Caco-2 (cell line): ENCODE data around the gene STOX2. TPM values are rescaled to one million over a fixed set of nuclear protein-coding genes. Genes with fewer than 3 reads are reported as not detected.

Experiments used
- BruUV-seq: library from RNA; stranded (reverse); fragments of 400-500 nt; replicated peaks from 2 replicates; lab custom pipeline; 2021; lab: Mats Ljungman, UMichigan
- CTCF ChIA-PET: fragments of 300-600 bp; sonication (Branson Sonifier 250); formaldehyde crosslinking; loops from one replicate; lab custom pipeline; 2022; ENCODE audit warnings: antibody characterized with exemption; lab: Charles Lee
- POLR2A ChIA-PET: fragments of 300-600 bp; sonication (Branson Sonifier 250); formaldehyde crosslinking; loops from one replicate; lab custom pipeline; 2022; ENCODE audit warnings: antibody characterized with exemption; lab: Charles Lee
- DNase-seq, 2 experiments: peaks; one replicate each; pipeline versions ENCODE4 v3.0.0 to v3.0.0-alpha.2; 2020 to 2022
- H3K27me3 ChIP-seq: replicated peaks from 2 replicates; pipeline ENCODE4 v1.6.0; 2011; ENCODE audit warnings: low read length; ENCODE audit not compliant: control insufficient read depth, insufficient read depth
- H3K36me3 ChIP-seq: 2 replicates; pipeline ENCODE4 v1.5.1; 2011; ENCODE audit warnings: low read length; ENCODE audit not compliant: control insufficient read depth, insufficient read depth
- H3K4me1 ChIP-seq: fragments of 250-450 bp; sonication (Bioruptor Pico); 2 replicates; pipeline ENCODE4 v1.5.1; 2020; ENCODE audit warnings: mild to moderate bottlenecking
- H3K4me3 ChIP-seq: 2 replicates; pipeline ENCODE4 v1.5.1; 2011; ENCODE audit warnings: low read depth, mild to moderate bottlenecking, control low read depth, low read length
- H3K9me3 ChIP-seq: fragments of 250-450 bp; sonication (Bioruptor Pico); 2 replicates; pipeline ENCODE4 v1.5.1; 2020; ENCODE audit warnings: mild to moderate bottlenecking, moderate library complexity
- H3K27ac Mint-ChIP-seq: one replicate; pipeline ENCODE4 v1.8.0; 2022; ENCODE audit warnings: mixed read lengths; ENCODE audit not compliant: unreplicated experiment
- H3K27me3 Mint-ChIP-seq: one replicate; pipeline ENCODE4 v1.8.0; 2022; ENCODE audit warnings: mixed read lengths; ENCODE audit not compliant: insufficient read depth, unreplicated experiment
- H3K36me3 Mint-ChIP-seq: one replicate; pipeline ENCODE4 v1.8.0; 2022; ENCODE audit warnings: mild to moderate bottlenecking, mixed read lengths; ENCODE audit not compliant: insufficient read depth, unreplicated experiment
- H3K4me1 Mint-ChIP-seq: one replicate; pipeline ENCODE4 v1.8.0; 2022; ENCODE audit warnings: low read depth, mixed read lengths; ENCODE audit not compliant: unreplicated experiment
- H3K4me3 Mint-ChIP-seq: one replicate; pipeline ENCODE4 v1.8.0; 2022; ENCODE audit warnings: mild to moderate bottlenecking, moderate library complexity, mixed read lengths; ENCODE audit not compliant: unreplicated experiment
- H3K9me3 Mint-ChIP-seq: one replicate; pipeline ENCODE4 v1.8.0; 2022; ENCODE audit warnings: mixed read lengths; ENCODE audit not compliant: unreplicated experiment
- intact Hi-C: fragments of 100-400 bp; cut with micrococcal nuclease; formaldehyde crosslinking; loops from one replicate; pipeline ENCODE4 v1.10.0; 2022; ENCODE audit not compliant: unreplicated experiment
- total RNA-seq: library from RNA; stranded (reverse); gene quantifications from 2 replicates; pipeline ENCODE4 v1.2.3, GENCODE V29; 2022
- TF ChIP-seq, protein P1 (sequence below), 2 experiments: fragments of 200-600 bp in 1 of 2; IDR thresholded peaks; 1 replicate in 1 of 2; 2 replicates in 1 of 2; pipeline versions ENCODE4 v1.5.1 to v1.8.0; 2011 to 2022; ENCODE audit warnings: antibody characterized with exemption in 1 of 2, control low read depth in 1 of 2, inconsistent platforms in 1 of 2, low read depth in 1 of 2, low read length in 1 of 2, mild to moderate bottlenecking in 1 of 2, moderate library complexity in 1 of 2; ENCODE audit not compliant: insufficient read depth in 1 of 2, severe bottlenecking in 1 of 2, unreplicated experiment in 1 of 2

Gene STOX2
- total RNA-seq, 1 experiment from 2014 or later: 1.8 TPM

DNA sequence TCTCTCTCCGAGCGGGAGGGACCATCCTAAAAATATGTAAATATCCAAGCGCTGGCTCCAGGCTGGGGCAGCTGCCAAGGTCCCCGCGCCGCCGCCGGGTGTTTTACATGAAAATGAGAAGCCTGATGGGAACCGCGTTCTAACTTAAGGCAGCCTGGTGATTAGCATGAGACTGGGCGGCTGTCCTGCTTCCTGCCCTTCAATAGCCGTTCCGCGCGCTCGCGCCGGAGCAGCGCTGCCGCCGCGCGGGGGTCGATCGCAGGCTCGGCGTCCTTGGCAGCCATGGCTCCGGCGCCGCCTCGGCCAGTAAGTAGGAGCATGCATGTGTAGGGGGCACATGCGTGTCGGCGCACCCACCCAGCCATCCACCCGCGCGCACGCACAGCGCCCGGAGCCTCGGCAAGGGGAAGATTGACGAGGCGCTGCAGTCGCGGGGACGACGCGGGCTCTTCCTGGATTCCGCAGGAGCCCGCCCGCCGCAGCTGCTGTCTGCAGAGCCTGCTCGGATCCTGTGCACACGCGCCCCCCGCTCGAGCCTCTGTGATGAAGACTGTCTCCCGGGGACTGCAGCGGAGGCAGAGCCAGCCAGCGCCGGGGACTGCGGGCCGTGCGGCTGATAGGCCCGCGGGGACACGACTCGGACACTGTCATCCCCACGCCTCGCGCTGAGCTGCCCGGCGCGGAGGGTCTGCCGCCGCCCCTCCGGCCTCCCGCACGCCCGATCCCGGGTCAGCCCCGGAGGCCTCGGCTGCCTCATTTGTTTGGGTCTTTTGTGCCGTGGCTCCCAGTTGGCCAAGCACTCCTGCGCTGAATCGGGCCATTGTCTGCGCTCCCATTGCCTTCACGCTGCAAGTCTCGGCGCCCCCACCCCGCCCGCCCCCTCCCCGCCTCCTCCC, 734 bp downstream of the STOX2 start:
- peaks cover 21% of the 10 kb centered on the region for H3K27me3 Mint-ChIP-seq
- no TSS peak for BruUV-seq
- H3K9me3 ChIP-seq: no peaks in the 10 kb centered on the region
- H3K36me3 Mint-ChIP-seq: no peaks in the 10 kb centered on the region
- no peaks in the 10 kb centered on the region for H3K27me3 ChIP-seq
- no peak overlapping the region for H3K27ac Mint-ChIP-seq
- ChIA-PET CTCF (no interaction called here), POLR2A (no interaction called here)
- TF ChIP-seq, protein P1, sequence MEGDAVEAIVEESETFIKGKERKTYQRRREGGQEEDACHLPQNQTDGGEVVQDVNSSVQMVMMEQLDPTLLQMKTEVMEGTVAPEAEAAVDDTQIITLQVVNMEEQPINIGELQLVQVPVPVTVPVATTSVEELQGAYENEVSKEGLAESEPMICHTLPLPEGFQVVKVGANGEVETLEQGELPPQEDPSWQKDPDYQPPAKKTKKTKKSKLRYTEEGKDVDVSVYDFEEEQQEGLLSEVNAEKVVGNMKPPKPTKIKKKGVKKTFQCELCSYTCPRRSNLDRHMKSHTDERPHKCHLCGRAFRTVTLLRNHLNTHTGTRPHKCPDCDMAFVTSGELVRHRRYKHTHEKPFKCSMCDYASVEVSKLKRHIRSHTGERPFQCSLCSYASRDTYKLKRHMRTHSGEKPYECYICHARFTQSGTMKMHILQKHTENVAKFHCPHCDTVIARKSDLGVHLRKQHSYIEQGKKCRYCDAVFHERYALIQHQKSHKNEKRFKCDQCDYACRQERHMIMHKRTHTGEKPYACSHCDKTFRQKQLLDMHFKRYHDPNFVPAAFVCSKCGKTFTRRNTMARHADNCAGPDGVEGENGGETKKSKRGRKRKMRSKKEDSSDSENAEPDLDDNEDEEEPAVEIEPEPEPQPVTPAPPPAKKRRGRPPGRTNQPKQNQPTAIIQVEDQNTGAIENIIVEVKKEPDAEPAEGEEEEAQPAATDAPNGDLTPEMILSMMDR (IDR thresholded peaks at IDR 0.05; ENCODE audit: insufficient read depth in 1 of 2, low read depth in 1 of 2, low read length in 1 of 2, severe bottlenecking in 1 of 2, unreplicated experiment in 1 of 2): no peak
- H3K4me3 Mint-ChIP-seq: peak overlapping the region; percentile 79
- intact Hi-C loops: no loop called here
- H3K9me3 Mint-ChIP-seq: no peaks in the 10 kb centered on the region
- H3K4me1 Mint-ChIP-seq: no peaks in the 10 kb centered on the region
- peak in 1 of 2 experiments; percentile 39 for DNase-seq
- H3K36me3 ChIP-seq: no peaks in the 10 kb centered on the region
- H3K4me3 ChIP-seq: peak overlapping the region; percentile 59
- H3K4me1 ChIP-seq: no peaks in the 10 kb centered on the region

DNA sequence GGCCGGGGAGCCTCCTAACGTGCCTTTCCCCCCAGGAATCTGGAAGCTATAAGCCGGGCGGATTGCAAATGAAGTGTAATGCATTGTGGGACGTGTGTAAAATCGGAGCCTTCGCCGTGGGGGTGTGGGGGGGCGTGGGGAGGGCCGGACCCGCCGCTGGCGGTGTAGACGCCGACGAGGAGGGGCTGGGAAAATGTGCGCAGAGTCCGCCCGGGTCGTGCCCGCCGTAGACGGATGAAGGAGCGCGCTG, 1.3 kb downstream of the STOX2 start:
- ChIA-PET CTCF (no interaction called here), POLR2A (no interaction called here)
- Histone ChIP-seq H3K36me3 (no peaks in the 10 kb centered on the region), H3K27me3 (no peaks in the 10 kb centered on the region), H3K4me3 (no peak overlapping the region), H3K9me3 (no peaks in the 10 kb centered on the region), H3K4me1 (no peaks in the 10 kb centered on the region)
- Mint-ChIP-seq H3K36me3 (no peaks in the 10 kb centered on the region), H3K4me3 (peak overlapping the region; percentile 79), H3K9me3 (no peaks in the 10 kb centered on the region), H3K4me1 (no peaks in the 10 kb centered on the region), H3K27me3 (peaks cover 19% of the 10 kb centered on the region), H3K27ac (no peak overlapping the region)
- no TSS peak for BruUV-seq
- no peak for DNase-seq
- TF ChIP-seq, protein P1 (IDR thresholded peaks at IDR 0.05; ENCODE audit: insufficient read depth in 1 of 2, low read depth in 1 of 2, low read length in 1 of 2, severe bottlenecking in 1 of 2, unreplicated experiment in 1 of 2): no peak
- intact Hi-C loops: no loop called here

DNA sequence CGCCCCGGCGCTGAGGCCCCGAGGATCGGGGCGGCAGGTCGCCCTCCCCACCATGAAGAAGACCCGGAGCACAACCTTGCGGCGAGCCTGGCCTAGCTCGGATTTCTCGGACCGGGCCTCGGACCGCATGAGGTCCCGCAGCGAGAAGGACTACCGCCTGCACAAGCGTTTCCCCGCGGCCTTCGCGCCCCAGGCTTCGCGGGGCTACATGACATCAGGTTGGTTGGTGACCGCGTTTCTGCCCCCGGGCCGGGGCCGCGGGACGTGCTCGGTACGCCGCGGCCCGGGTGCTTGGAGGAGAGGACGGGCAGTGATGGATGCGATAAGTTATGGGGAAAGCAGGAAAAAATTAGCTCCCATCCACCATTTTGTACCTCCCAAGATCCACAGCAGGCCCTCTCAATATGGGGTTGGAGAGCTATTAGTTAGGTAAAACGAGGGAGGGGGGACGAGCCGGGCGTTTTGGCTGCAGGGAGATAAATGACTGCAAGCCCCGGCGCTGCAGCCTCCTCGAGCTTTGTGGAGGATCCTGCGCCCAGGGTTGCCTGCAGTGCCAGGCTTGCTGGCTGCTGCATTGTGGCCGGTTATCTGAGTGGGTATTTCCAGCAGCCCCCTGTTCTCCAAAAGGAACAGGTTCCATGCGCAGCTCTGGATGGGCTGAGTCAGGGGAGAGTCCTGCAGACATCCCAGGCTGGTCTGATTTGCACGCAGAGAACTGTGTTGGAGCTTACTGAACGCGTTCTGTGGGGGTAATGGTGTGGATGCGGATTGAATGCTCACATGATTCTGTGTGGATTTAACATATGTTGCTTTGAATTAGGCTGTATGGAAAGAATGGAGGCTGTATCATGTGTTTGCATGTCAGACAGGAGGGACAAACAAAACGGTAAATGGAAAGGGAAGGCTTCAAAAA, 1.9 kb downstream of the STOX2 start:
- no peak for DNase-seq
- TF ChIP-seq, protein P1 (IDR thresholded peaks at IDR 0.05; ENCODE audit: insufficient read depth in 1 of 2, low read depth in 1 of 2, low read length in 1 of 2, severe bottlenecking in 1 of 2, unreplicated experiment in 1 of 2): no peak
- no peaks in the 10 kb centered on the region for H3K4me1 Mint-ChIP-seq
- no peak overlapping the region for H3K4me3 Mint-ChIP-seq
- H3K9me3 ChIP-seq: no peaks in the 10 kb centered on the region
- ChIA-PET POLR2A (no interaction called here), CTCF (no interaction called here)
- H3K27me3 Mint-ChIP-seq: peaks cover 19% of the 10 kb centered on the region
- H3K27me3 ChIP-seq: no peaks in the 10 kb centered on the region
- no peaks in the 10 kb centered on the region for H3K36me3 Mint-ChIP-seq
- H3K4me3 ChIP-seq: no peak overlapping the region
- intact Hi-C loops: no loop called here
- no peaks in the 10 kb centered on the region for H3K36me3 ChIP-seq
- no peaks in the 10 kb centered on the region for H3K9me3 Mint-ChIP-seq
- BruUV-seq: no TSS peak
- H3K4me1 ChIP-seq: no peaks in the 10 kb centered on the region
- no peak overlapping the region for H3K27ac Mint-ChIP-seq
